ENCODE data around the gene IFI35. TPM values are rescaled to one million over a fixed set of nuclear protein-coding genes. Genes with fewer than 3 reads are reported as not detected.

Gene IFI35
- polyA plus RNA-seq, 2 of the 4 experiments (the other 2 are of a cell fraction): 10.8 to 20.2 TPM

DNA sequence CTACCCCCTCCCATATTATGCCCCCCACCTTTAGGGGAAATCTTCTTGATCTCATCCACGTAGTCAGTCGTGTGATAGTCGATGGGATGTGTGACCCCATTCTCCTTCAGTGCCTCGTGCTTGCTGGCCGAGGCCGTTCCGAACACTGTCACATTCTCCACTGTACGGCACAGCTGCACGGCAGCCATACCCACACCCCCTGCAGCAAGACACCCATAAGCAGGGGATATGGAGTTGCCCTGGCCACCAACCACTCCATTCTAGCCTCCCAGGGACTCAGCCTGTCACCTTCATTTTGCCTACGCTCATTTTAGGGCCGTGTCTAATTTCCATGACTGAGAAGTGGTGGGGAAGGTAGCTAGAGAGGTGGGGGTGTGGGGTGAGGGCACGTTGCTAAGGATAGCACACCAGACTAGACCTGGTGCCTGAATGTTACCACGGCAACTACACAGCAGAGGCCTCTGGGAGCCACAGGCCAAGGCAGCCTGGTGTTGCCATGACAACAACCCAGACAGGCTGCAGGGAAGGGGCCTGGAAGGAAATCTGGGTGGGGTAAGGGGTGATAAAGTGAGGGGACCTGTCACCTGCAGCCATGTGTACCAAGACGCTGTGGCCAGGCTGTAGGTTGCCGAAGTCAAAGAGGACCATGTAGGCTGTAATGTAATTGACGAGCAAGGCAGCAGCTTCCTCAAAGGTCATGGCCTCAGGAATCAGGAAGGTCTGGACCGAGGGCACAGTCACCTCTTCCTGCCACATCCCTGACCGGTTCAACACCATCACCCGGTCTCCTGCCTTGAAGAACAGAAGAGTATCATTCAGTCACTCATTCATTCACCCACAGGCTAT is 11.6 kb downstream of the IFI35 start:
- WGBS (ENCODE audit: missing lambda C conversion rate): 88% methylated on average over 17 of the region's 19 CpGs
- H3K4me3 ChIP-seq: no peak overlapping the region
- ChIA-PET POLR2A (interaction anchor here (6.0 kb wide), 1 partner anchor 20 kb away, joined by 40 read pairs; the partner anchor contains the start of gene RPL27), CTCF (interaction anchor here (0.5 to 3.1 kb wide), 6 partner anchors 8 to 292 kb away, joined by 3 to 11 read pairs (median 4); partner anchors contain the start of genes IFI35 and RPL27)
- H3K4me2 ChIP-seq: no peak overlapping the region; the same call in 2 of the 3 replicates
- DNase-seq (ENCODE audit: low read depth in 1 of 2, low spot score in 1 of 2): peak in 1 of 2 experiments; percentile 65
- H3K9me3 ChIP-seq: no peaks in the 10 kb centered on the region
- no peak for ATAC-seq
- H3K27ac ChIP-seq: no peak overlapping the region
- FAIRE-seq: no peak
- TF ChIP-seq MAFK (IDR thresholded peaks at IDR 0.05; ENCODE audit: partially characterized antibody): no peak
- TF ChIP-seq, protein P1, sequence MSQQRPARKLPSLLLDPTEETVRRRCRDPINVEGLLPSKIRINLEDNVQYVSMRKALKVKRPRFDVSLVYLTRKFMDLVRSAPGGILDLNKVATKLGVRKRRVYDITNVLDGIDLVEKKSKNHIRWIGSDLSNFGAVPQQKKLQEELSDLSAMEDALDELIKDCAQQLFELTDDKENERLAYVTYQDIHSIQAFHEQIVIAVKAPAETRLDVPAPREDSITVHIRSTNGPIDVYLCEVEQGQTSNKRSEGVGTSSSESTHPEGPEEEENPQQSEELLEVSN (IDR thresholded peaks at IDR 0.05; ENCODE audit: borderline replicate concordance, low read depth): no peak
- no peak for TF ChIP-seq ESRRA (IDR thresholded peaks at IDR 0.05; ENCODE audit: borderline replicate concordance, low read length)
- TF ChIP-seq SMC3 (IDR thresholded peaks at IDR 0.05): no peak
- TF ChIP-seq, protein P2, sequence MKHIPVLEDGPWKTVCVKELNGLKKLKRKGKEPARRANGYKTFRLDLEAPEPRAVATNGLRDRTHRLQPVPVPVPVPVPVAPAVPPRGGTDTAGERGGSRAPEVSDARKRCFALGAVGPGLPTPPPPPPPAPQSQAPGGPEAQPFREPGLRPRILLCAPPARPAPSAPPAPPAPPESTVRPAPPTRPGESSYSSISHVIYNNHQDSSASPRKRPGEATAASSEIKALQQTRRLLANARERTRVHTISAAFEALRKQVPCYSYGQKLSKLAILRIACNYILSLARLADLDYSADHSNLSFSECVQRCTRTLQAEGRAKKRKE (CRISPR knock-in tag; IDR thresholded peaks at IDR 0.05; ENCODE audit: low read depth): no peak
- no peak for TF ChIP-seq KDM5A (IDR thresholded peaks at IDR 0.05)
- no peak for TF ChIP-seq GATA3 (IDR thresholded peaks at IDR 0.05; ENCODE audit: borderline replicate concordance)
- TF ChIP-seq KDM1A (IDR thresholded peaks at IDR 0.05; ENCODE audit: low read depth): no peak
- TF ChIP-seq NR3C1 (IDR thresholded peaks at IDR 0.05): no peak
- no peak for TF ChIP-seq FOSL2 (IDR thresholded peaks at IDR 0.05)
- no peak for TF ChIP-seq FOSL2 (CRISPR knock-in tag; IDR thresholded peaks at IDR 0.05)
- no peak for TF ChIP-seq HOXA7 (CRISPR knock-in tag; IDR thresholded peaks at IDR 0.05)
- no peak for TF ChIP-seq CHD2 (IDR thresholded peaks at IDR 0.05; ENCODE audit: low read length, partially characterized antibody)
- TF ChIP-seq, protein P3, sequence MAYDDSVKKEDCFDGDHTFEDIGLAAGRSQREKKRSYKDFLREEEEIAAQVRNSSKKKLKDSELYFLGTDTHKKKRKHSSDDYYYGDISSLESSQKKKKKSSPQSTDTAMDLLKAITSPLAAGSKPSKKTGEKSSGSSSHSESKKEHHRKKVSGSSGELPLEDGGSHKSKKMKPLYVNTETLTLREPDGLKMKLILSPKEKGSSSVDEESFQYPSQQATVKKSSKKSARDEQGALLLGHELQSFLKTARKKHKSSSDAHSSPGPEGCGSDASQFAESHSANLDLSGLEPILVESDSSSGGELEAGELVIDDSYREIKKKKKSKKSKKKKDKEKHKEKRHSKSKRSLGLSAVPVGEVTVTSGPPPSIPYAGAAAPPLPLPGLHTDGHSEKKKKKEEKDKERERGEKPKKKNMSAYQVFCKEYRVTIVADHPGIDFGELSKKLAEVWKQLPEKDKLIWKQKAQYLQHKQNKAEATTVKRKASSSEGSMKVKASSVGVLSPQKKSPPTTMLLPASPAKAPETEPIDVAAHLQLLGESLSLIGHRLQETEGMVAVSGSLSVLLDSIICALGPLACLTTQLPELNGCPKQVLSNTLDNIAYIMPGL (CRISPR knock-in tag; IDR thresholded peaks at IDR 0.05; ENCODE audit: borderline replicate concordance): no peak
- TF ChIP-seq RAD21 (conservative IDR thresholded peaks at IDR 0.05 in 1 of 2, IDR thresholded peaks at IDR 0.05 in 1 of 2): no peak
- no peak for TF ChIP-seq FOXS1 (CRISPR knock-in tag; IDR thresholded peaks at IDR 0.05)
- no peak for TF ChIP-seq MAZ (IDR thresholded peaks at IDR 0.05; ENCODE audit: borderline replicate concordance, low read depth, low read length)
- TF ChIP-seq PHF8 (IDR thresholded peaks at IDR 0.05; ENCODE audit: borderline replicate concordance, low read depth): no peak
- TF ChIP-seq JUNB (IDR thresholded peaks at IDR 0.05): no peak
- peaks cover 29% of the 10 kb centered on the region for H3K4me1 ChIP-seq

DNA sequence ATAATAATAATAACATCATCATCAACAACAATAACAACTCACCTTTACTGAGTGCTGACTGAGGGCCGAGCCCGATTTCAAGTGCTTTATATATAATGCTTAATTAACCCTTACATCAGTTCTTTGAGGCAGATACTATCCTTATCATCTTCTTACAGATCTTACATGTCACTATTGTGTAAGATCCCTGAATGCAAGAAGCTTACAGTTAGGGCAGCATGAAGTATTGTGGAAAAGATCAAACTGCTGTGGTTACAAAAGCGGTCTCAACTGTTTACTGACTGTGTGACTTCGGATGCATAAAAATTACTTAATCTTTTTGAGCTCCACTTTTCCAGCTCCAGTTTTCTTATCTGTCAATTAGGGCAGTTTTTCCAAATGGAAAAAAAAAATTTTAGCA is 12.3 kb downstream of the IFI35 start:
- no peak overlapping the region; a peak in 1 of 6 replicates for H3K27ac ChIP-seq
- no peaks in the 10 kb centered on the region for H3K9me3 ChIP-seq
- POLR2A ChIA-PET: interaction anchor here (6.0 kb wide), 1 partner anchor 21 kb away, joined by 40 read pairs; the partner anchor contains the start of gene RPL27
- peak overlapping the region; percentile 98 for H3K4me2 ChIP-seq
- FAIRE-seq: peak; percentile 73
- 63% methylated on average over 4 of the region's 4 CpGs for WGBS (ENCODE audit: missing lambda C conversion rate)
- peaks cover 29% of the 10 kb centered on the region for H3K4me1 ChIP-seq
- no peak for DNase-seq (ENCODE audit: low read depth in 1 of 2, low spot score in 1 of 2)
- no peak for ATAC-seq
- CTCF ChIA-PET: interaction anchor here (0.5 to 3.1 kb wide), 4 partner anchors 8 to 164 kb away, joined by 3 to 11 read pairs (median 4); partner anchors contain the start of gene RPL27
- H3K4me3 ChIP-seq: no peak overlapping the region
- TF ChIP-seq POLR2A (IDR thresholded peaks at IDR 0.05; ENCODE audit: low read length) (no peak), CHD4 (IDR thresholded peaks at IDR 0.05; ENCODE audit: borderline replicate concordance) (no peak), NR3C1 (IDR thresholded peaks at IDR 0.05) (no peak), MYC (IDR thresholded peaks at IDR 0.05; ENCODE audit: borderline replicate concordance, low read length) (no peak), HEYL (CRISPR knock-in tag; IDR thresholded peaks at IDR 0.05) (no peak), CBX8 (IDR thresholded peaks at IDR 0.05) (no peak), CBX2 (IDR thresholded peaks at IDR 0.05; ENCODE audit: borderline replicate concordance, low read depth) (no peak), JUN (IDR thresholded peaks at IDR 0.05) (no peak), HOXB13 (CRISPR knock-in tag; IDR thresholded peaks at IDR 0.05; ENCODE audit: low read depth) (no peak)
- TF ChIP-seq, protein P3 (CRISPR knock-in tag; IDR thresholded peaks at IDR 0.05; ENCODE audit: borderline replicate concordance): no peak
- TF ChIP-seq, protein P4, sequence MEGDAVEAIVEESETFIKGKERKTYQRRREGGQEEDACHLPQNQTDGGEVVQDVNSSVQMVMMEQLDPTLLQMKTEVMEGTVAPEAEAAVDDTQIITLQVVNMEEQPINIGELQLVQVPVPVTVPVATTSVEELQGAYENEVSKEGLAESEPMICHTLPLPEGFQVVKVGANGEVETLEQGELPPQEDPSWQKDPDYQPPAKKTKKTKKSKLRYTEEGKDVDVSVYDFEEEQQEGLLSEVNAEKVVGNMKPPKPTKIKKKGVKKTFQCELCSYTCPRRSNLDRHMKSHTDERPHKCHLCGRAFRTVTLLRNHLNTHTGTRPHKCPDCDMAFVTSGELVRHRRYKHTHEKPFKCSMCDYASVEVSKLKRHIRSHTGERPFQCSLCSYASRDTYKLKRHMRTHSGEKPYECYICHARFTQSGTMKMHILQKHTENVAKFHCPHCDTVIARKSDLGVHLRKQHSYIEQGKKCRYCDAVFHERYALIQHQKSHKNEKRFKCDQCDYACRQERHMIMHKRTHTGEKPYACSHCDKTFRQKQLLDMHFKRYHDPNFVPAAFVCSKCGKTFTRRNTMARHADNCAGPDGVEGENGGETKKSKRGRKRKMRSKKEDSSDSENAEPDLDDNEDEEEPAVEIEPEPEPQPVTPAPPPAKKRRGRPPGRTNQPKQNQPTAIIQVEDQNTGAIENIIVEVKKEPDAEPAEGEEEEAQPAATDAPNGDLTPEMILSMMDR (IDR thresholded peaks at IDR 0.05): no peak
- TF ChIP-seq, protein P5, sequence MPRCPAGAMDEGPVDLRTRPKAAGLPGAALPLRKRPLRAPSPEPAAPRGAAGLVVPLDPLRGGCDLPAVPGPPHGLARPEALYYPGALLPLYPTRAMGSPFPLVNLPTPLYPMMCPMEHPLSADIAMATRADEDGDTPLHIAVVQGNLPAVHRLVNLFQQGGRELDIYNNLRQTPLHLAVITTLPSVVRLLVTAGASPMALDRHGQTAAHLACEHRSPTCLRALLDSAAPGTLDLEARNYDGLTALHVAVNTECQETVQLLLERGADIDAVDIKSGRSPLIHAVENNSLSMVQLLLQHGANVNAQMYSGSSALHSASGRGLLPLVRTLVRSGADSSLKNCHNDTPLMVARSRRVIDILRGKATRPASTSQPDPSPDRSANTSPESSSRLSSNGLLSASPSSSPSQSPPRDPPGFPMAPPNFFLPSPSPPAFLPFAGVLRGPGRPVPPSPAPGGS (IDR thresholded peaks at IDR 0.05): no peak
